ENCODE data around the gene POU2AF1. TPM values are rescaled to one million over a fixed set of nuclear protein-coding genes. Genes with fewer than 3 reads are reported as not detected.

The POU2AF1 gene
- total and polyA plus RNA-seq, 2 experiments from 2014 or later = not detected

- TF ChIP-seq ETS1 (IDR thresholded peaks at IDR 0.05) (no peak), CTCF (conservative IDR thresholded peaks at IDR 0.05; ENCODE audit: low read depth in 2 of 2) (peak in 1 of 2 experiments; percentile 20; a peak in 2 of 4 replicates)
- Histone ChIP-seq H3F3A (replicated peaks; ENCODE audit: low read depth) (no peaks in the 10 kb centered on the region), H3K36me3 (ENCODE audit: insufficient read depth) (no peaks in the 10 kb centered on the region), H3K27ac (ENCODE audit: low read depth) (no peak overlapping the region), H3K79me2 (replicated peaks; ENCODE audit: insufficient read depth) (no peaks in the 10 kb centered on the region), H3K4me2 (no peak overlapping the region), H3K9me2 (ENCODE audit: insufficient read depth) (peaks cover 9% of the 10 kb centered on the region; the same call in 1 of the 2 replicates), H3K4me3 (no peak overlapping the region), H2AFZ (no peak overlapping the region; the same call in 1 of the 2 replicates), H3K4me1 (ENCODE audit: insufficient read depth) (no peaks in the 10 kb centered on the region), H3K27me3 (ENCODE audit: insufficient read depth) (no peaks in the 10 kb centered on the region), H4K20me1 (replicated peaks; ENCODE audit: insufficient read depth) (no peaks in the 10 kb centered on the region)
- DNase-seq (ENCODE audit: low spot score) (no peak), ATAC-seq (no peak)
- Mint-ChIP-seq H3K4me1 (no peaks in the 10 kb centered on the region), H3K4me3 (no peak overlapping the region), H3K9me3 (no peaks in the 10 kb centered on the region; the same call in 2 of the 3 replicates), H3K27me3 (ENCODE audit: insufficient read depth, low read depth, poor library complexity) (peaks cover 4% of the 10 kb centered on the region), H3K36me3 (ENCODE audit: low read depth) (no peaks in the 10 kb centered on the region), H3K27ac (no peak overlapping the region)
Measured at GRCh38 chr11:111359223-111360149, 19.6 kb downstream of the POU2AF1 start.

DNA sequence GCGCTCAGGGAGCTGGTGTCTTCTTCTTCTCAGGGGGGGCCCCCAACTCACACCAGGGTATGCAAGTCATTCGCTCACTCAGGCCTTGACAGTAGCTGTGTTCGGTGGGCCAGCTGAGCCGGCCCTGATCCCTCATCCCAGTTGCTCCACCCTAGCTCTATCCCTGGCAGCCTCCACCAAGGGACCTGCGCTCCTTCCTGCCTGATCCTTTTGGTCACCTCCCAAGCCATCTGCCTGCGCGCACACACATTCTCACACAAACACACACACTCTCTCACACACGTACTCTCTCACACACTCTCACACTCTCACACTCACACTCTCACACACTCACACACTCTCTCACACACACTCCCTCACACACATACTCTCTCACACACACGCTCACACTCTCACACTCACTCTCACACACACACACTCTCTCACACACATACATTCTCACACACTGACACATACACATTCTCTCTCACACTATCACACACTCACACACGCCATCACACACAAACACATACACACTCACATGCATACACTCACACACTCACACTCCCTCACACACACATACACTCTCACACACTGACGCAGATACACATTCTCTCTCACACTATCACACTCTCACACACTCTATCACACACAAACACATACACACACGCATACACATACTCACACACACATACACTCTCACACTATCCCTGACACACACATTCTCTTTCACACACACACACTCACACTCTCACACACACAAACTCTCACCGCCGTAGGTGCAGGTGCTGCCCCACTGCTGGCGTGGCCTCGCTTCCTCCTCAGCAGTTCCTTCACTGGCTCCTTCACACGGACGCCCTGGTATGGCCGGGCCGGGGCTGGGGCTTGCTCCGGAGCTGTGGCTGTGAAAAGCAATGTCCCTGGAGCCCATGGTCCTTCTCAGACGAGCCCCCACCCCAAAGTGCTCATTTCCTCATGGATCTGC, 20.8 kb downstream of the POU2AF1 start:
- no peaks in the 10 kb centered on the region for H4K20me1 ChIP-seq (replicated peaks; ENCODE audit: insufficient read depth)
- no peaks in the 10 kb centered on the region for H3K4me1 Mint-ChIP-seq
- H3K27ac Mint-ChIP-seq = no peak overlapping the region
- H3K9me2 ChIP-seq (ENCODE audit: insufficient read depth) = no peaks in the 10 kb centered on the region
- H3K27me3 Mint-ChIP-seq (ENCODE audit: insufficient read depth, low read depth, poor library complexity) = peaks cover 4% of the 10 kb centered on the region
- no peak overlapping the region for H3K27ac ChIP-seq (ENCODE audit: low read depth)
- no peaks in the 10 kb centered on the region for H3K36me3 ChIP-seq (ENCODE audit: insufficient read depth)
- H3K4me1 ChIP-seq (ENCODE audit: insufficient read depth) = no peaks in the 10 kb centered on the region
- H3K9me3 Mint-ChIP-seq = no peaks in the 10 kb centered on the region; the same call in 2 of the 3 replicates
- no peaks in the 10 kb centered on the region for H3F3A ChIP-seq (replicated peaks; ENCODE audit: low read depth)
- H3K4me3 ChIP-seq = no peak overlapping the region
- no peak overlapping the region for H2AFZ ChIP-seq
- ATAC-seq (no peak), DNase-seq (ENCODE audit: low spot score) (no peak)
- no peaks in the 10 kb centered on the region for H3K79me2 ChIP-seq (replicated peaks; ENCODE audit: insufficient read depth)
- no peaks in the 10 kb centered on the region for H3K36me3 Mint-ChIP-seq (ENCODE audit: low read depth)
- H3K27me3 ChIP-seq (ENCODE audit: insufficient read depth) = no peaks in the 10 kb centered on the region
- H3K4me2 ChIP-seq = no peak overlapping the region
- H3K4me3 Mint-ChIP-seq = no peak overlapping the region
- TF ChIP-seq STAT1 (IDR thresholded peaks at IDR 0.05; ENCODE audit: unreplicated experiment) (no peak), POLR2AphosphoS5 (IDR thresholded peaks at IDR 0.05; ENCODE audit: low read depth) (no peak), ZNF331 (CRISPR knock-in tag; IDR thresholded peaks at IDR 0.05; ENCODE audit: low read depth) (no peak), ETS1 (IDR thresholded peaks at IDR 0.05) (no peak), NANOG (IDR thresholded peaks at IDR 0.05; ENCODE audit: borderline replicate concordance) (no peak), ZNF114 (CRISPR knock-in tag; IDR thresholded peaks at IDR 0.05) (no peak)

Measured in GM23338 (cell line).